ENCODE results near the gene DHRS4L2.
"Not testable (repeated sequence)": the region's sequence is repeated elsewhere in the genome, so short reads cannot be mapped to it uniquely, and the experiment has no call there.

The DHRS4L2 gene

DNA sequence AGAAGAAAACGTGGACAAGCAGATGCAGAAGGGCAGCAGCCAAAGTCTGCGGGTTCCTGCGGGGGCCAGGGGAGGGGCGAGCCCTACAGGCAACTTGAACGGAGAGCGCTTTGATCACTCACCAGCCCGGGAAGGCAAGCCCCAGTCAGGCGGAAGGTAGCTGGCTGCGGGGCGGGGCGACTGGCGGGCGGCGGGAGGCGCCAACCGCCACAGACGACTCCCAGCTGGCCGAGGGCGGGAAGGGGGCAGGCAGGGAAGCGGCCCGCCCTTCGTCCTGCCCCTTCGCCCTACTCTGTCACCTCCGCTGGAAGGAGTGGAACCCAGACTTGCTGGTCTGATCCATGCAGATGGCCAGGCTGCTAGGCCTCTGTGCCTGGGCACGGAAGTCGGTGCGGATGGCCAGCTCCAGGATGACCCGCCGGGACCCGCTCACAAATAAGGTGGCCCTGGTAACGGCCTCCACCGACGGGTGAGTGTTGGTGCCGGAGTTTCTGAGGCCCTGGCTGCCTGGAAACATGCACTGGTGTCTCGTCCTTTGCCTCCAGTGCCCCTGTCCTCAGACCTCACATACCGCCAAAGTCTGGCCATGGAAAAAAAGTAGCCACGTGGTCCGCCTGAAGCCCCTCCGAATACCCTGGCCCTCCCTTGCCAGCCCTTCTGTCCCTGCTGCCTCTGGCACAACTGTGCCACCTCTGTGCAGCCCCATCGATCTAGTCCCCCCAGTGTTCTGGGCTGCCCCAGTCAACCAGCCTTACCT, at the start of gene DHRS4L2:
Gene DHRS4L2, plus strand, starts transcription at position 323 of the 757 bp plus-strand sequence. Its CDS starts 19 bp downstream, at position 342.
- peak in 14 of 51 donors; percentile 7 to 50 (median 28) for DNase-seq

DNA sequence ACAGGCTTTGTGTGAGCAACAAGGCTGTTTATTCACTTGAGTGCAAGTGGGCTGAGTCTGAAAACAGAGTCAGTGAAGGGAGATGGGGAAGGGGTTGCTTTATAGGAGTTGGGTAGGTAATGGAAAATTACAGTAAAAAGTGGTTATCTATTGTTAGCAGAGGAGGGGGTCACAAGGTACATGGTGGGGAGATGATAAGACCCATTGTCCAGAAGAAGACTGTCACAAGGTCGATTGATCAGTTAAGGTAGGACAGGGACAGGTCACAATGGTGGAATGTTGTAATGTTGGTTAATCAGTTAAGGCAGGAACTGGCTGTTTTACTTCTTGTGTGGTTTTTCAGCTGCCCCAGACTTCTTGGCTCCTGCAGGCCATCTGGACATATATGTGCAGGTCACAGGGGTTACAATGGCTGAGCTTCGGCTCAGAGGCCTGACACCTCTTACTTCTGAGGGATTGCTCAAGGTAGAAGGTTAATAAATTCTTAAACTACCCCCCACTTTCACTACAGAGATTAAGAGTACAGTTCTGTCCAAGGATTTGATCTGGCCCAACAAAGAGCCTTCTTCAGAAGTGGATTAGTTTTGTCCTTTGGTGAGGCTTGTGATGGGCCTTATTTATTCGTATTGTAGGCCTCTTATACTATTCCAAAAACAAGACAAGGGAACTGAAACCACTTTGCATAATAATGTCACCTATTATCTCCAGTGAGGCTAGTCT, 49.0 kb upstream of the DHRS4L2 start:
- no peak for DNase-seq

DNA sequence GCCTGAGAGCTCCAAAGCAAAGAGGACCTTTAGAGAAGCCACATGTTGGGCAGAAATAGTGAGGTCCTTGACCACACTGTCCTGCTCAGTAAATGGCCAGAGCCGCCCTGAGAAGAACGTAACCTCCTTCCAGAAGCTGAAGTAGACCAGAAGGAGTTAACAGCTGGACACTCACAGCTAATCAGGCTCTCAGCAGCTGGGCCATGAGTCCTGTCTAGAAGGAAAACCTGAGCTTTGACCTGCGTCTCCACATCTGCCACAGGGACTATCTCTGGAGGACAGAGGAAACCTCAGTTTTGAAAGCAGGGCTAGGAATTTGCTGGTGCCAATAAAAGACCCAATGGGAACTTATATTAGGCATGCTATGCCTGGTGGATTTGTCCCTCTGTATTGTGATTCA, 47.5 kb upstream of the DHRS4L2 start:
- DNase-seq: no peak

DNA sequence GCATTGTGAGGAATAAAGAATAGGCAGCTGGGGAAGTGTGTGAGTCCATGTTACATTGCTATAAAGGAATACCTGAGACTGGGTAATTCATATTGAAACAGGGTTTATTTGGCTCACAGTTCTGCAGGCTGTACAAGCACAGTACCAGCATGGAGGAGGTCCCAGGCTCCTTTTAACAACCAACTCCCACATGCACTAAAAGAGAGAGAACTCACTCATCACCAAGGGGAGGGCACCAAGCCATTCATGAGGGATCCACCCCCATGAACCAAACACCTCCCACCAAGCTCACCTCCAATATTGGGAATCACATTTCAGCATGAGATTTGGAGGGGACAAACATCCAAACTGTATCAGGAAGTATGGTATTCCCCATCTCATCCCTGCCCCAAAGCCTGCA, 47.1 kb upstream of the DHRS4L2 start:
- DNase-seq: no peak

DNA sequence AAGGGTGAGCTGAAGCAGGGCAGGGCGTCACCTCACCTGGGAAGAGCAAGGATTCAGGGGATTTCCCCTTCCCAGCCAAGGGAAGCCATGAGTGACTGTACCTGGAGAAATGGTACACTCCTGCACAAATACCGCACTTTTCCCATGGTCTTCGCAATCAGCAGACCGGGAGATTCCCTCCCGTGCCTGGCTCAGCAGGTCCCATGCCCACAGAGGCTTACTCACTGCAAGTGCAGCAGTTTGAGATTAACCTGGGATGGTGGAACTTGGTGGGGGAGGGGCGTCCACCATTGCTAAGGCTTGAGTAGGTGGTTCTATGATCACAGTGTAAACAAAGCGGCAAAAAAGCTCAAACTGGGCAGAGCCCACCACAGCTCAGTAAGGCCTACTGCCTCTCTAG, 46.1 kb upstream of the DHRS4L2 start:
- DNase-seq: no peak

DNA sequence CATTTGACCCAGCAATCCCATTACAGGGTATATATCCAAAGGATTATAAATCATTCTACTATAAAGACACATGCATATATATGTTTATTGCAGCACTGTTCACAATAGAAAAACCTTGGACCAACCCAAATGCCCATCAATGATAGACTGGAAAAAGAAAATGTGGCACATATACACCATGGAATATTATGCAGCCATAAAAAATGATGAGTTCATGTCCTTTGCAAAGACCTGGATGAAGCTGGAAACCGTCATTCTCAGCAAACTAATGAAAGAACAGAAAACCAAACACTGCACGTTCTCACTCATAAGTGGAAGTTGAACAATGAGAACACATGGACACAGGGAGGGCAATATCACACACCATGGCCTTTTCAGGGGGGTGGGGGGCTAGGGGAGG, 39.7 kb upstream of the DHRS4L2 start:
- not testable (repeated sequence) for DNase-seq

DNA sequence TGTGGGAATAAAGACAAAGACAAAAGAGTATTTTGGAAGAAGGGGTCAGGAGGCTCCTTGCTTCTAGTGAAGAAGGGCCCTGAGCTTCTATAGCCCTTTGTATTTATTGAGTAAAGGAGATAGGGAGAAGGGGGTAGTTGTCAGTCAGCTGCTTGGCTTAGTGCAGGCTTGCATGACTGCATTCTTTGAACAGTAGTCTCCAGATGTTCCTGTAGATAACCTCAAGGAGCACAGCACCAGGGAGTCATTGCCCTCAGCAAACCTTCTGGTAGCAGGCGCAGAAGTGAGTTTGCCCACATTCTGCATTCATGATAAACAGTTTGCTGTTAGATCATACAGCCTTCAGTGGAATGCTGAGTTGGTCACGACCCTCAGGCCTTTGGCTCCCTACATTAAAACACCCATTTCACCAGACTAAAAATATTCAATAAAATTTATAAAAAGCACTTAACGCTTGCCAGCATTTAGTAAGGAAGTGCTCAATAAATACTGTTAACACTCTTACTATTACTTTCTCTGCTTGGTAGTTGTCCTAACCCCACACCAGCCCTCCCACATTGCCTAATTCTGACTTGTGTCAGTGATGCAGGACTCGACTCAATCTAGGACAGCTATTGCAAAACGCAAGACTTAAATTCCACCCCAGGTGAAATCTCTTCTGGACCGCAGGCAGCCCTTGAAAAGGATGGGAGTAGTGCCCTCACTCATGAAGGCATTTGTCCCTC, 38.2 kb upstream of the DHRS4L2 start:
- DNase-seq: no peak

DNA sequence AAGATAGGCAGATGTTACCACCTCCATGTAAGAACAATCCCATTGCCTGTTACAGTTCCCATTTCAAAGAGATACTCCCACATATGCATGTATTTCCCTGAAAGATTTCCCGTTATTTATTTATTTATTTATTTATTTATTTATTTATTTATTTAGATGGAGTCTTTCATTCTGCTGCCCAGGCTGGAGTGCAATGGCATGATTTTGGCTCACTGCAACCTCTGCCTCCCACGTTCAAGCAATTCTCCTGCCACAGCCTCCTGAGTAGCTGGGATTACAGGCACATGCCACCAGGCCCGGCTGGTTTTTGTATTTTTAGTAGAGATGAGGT, 37.6 kb upstream of the DHRS4L2 start:
- DNase-seq: not testable (repeated sequence)

DNA sequence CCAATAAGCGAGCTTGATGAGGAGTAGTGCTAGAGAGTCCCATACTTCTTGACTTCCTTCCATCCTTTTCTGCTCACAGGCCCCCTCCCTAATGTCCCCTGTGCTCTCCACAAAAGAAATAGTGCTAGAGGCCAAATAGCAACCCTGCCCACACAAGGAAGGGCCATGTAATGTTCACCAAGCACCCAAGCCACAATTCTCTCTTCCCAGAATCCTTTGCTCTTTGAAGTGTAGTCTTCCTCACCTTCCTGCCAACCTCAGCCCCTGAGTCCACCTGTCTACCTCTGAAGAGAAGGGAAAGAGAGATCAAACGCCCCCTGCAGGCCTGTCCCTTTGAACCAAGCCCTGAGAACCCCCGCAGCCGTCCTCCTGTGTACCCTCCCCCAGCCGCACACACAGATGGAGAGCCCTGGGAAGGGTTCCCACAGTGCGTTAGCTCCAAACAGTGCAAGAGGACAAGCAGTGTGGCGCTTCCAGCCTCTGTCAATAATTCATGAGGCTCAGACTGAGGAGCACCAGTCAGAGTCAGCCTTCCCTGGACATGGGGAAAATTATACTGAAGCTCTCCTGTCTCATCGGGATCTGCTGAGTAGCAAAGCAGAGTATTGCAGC, 37.0 kb upstream of the DHRS4L2 start:
- peak in 27 of 51 donors; percentile 4 to 60 (median 25) for DNase-seq

DNA sequence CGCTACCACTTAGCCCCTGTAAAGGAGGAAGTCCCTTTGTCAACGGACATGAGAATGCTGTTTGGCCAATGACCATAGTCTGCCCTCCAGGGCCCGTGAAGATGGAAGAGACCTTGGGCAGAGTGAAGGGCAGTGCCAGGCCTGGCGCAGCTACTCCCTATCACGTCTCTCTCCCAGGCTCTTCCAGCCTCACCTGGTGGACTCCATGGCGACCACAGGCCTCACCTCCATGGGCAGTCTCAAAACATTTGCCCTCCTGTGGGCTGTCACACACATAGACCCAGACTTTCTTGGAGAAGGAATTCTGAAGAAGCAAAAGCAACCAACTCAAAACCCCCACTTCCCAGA, 35.6 kb upstream of the DHRS4L2 start:
- peak in 2 of 51 donors; percentile 23 to 35 for DNase-seq

DNA sequence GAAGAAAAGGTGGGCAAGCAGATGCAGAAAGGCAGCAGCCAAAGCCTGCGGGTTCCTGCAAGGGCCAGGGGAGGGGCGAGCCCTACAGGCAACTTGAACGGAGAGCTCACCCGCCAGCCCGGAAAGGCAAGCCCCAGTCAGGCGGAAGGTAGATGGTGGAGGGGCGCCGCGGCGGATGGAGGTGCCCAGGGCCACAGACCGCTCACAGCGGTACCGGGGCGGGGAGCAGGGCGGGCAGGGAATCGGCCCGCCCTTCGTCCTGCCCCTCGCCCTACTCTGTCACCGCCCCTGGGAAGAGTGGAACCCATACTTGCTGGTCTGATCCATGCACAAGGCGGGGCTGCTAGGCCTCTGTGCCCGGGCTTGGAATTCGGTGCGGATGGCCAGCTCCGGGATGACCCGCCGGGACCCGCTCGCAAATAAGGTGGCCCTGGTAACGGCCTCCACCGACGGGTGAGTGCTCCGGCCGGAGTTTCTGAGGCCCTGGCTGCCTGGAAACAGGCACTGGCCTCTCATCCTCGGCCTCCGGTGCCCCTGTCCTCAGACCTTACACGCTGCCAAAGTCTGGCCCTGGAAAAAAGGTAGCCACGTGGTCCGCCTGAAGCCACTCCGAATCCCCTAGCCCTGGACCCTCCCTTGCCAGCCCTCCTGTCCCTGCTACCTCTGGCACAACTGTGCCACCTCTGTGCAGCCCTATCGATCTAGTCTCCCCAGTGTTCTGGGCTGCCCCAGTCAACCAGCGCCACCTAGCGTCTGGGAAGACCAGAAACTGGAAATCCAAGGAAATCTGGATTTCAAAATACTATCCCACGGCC, 35.1 kb upstream of the DHRS4L2 start, which contains the start of gene DHRS4:
Gene DHRS4, plus strand, starts transcription at position 307 of the 815 bp plus-strand sequence. Its CDS starts 19 bp downstream, at position 326.
- DNase-seq: peak; percentile 22 to 96 (median 80)

DNA sequence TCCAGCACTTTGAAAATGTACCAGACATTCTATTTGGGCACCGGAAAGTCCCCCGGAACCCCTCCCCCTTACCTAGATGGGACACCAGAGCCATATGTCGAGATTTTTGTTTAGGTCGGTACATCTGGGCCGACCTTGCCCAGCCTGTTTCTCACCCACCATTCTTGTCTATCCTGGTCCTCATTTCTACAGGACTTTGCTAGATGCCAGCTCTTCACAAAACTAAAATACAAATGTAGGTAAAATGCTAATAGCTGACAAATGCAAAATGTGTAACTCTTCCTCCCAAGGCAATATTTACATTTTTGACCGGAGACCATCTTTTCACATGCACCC, 34.5 kb upstream of the DHRS4L2 start:
- DNase-seq: not testable (repeated sequence)

DNA sequence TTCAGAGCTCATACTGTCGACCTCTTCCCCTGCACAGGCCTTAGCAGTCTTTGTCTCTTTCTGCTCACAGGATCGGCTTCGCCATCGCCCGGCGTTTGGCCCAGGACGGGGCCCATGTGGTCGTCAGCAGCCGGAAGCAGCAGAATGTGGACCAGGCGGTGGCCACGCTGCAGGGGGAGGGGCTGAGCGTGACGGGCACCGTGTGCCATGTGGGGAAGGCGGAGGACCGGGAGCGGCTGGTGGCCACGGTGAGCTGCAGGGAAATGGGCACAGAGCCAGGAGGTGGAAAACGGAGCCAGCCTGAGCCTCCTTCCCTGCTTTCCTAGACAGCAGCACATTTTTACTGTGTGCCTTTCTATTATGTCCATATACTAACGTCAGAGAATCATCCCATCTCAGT, 33.8 kb upstream of the DHRS4L2 start:
- DNase-seq: peak in 12 of 51 donors; percentile 3 to 48 (median 9)

DNA sequence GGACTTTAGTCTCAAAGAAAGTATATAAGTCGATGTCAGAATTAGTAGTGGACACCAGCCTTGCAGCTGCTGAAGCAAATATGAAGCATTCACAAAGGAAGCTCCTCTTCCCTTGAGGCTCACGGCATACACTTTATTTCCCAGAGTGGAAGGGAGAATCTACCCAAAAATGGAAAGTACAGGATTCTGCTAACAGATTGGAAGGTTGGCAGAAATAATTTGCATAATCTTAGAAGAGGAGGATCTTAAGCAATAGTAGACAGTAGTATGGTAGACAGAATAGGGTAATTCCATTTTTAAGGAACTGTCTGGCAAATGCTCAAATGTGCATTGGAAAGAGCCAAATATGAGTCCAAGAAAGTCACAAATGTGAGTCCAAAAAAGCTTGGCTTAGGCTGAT, 32.9 kb upstream of the DHRS4L2 start:
- not testable (repeated sequence) for DNase-seq

DNA sequence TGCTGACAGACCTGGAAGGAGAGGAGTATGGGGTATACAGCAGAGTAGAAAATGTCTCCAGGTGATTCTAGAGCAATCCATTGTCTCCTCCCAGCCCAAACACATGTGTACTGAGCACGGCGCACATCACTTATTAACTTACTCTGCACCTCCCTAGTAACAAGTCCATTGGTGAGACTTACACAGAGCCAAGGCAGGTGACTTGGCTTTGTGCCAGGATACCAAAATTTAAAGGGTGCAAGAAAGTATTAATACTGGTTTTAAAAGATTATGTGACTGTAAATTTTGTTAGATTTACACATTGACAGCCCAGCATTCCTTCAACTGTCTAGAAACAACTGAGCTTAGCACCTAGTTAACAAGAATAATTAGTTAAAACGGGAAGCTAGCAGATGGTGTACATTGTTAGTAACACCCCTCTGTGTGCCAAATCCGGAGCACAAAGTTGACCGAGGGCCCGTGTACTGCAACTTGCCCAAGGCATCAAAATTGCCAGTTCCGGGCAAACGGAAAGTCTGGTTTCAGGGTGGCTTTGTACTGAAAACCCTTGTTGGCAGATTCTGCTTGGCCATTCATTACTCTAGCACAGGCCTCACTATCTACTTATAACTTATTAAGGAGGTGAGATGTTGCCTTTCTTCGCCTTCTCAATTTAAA, 30.7 kb upstream of the DHRS4L2 start:
- not testable (repeated sequence) for DNase-seq

DNA sequence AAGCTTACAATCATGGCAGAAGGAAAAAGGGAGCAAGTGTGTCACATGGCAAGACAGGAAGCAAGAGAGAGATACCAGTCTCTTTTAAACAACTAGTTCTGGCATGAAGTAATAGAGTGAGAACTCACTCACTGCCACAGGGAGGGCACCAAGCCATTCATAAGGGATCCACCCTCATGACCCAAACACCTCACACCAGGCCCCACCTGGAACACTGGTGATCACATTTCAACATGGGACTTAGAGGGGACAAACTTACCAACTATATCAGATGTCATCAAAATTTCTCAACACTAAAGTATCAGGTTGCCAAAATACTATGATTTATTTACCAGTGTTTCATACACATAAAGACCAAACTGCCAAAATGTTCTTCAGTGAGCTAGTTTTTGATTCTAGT, 27.8 kb upstream of the DHRS4L2 start:
- DNase-seq: not testable (repeated sequence)

DNA sequence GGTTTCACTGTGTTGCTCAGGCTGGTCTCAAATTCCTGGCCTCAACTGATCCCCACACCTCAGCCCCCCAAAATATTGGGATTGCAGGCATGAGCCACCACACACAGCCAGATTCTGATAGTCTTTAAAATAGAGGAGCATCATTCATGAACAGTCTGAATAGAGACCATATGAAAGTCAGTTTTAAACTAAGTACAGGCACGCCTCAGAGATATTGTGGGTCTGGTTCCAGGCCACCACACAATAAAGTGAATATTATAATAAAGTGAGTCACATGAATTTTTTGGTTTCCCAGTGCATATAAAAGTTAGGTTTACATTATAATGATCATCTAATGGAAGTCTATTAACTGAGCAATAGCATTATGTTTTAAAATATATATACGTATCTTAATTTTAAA, 27.0 kb upstream of the DHRS4L2 start:
- DNase-seq: not testable (repeated sequence)

DNA sequence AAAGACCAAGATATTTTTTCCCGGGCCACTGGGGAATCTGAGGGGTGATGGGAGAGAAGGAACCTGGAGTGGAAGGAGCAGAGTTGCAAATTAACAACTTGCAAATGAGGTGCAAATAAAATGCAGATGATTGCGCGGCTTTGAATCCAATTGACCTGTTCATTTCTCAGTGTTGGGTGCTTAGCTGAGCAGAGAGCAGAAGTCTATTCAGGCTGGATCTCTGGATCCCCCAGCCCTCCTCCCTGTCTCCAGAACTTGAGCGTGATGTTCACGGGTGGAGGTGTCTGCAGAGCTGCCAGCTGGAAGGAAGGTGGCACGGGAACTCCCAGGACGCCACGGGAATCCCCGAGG, 19.6 kb upstream of the DHRS4L2 start:
- DNase-seq: not testable (repeated sequence)

DNA sequence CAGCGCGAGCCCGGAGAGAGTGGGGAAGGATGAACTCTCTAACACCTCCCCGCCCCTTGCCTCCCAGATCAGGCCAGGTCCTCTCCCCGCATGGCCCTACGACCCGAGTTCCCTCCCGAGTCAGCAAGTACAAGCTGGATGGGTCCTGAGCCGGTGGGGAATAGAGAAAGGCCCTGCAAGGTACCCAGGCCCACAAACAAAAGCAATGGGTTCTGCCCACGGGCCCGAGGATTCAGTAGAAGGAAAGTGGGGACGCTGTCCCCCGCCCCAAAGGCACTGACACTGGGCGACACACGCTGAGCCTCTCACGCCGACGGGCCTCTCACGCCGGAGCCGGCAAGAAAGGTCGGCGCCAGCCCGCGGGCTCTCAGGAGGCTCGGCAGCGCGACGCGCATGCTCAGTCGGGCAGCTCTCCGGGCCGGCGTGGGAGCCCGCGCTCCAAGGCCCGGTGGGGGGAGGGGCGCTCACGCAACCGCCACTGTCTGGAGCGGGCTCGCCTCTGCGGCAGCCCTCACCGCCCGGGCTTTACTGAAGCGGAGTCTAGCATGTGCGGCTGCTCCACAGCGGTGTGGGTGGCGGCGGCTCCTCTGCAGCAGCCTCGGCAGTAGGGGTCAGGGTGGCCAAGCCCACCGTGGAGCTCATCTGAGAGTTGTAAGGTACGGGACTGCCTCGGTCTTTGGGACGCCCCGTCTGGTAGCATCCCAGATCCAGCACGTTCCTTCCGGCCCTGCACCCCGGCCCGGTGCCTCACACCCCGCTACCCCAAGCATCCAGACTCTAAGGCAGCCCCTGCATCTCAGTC, 19.0 kb upstream of the DHRS4L2 start:
- peak in 25 of 51 donors; percentile 5 to 69 (median 42) for DNase-seq

DNA sequence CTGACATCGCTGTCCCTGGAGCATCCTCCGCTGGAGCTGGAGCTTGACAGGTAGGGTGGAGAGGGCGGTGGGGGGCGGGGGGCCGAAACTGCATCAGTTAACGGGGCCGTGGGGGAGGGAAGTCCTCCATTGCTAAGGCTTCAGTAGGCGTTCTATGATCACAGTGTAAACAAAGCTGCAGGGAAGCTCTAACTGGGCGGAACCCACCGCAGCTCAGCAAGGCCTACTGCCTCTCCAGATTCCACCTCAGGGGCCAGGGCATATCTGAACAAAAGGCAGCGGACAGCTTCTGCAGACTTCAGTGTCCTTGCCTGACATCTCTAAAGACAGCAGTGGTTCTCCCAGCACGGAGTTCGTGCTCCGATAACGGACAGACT, 18.5 kb upstream of the DHRS4L2 start:
- DNase-seq: not testable (repeated sequence)

All from hypothalamus (tissue), 51 donors.